Retinal pigment epithelial cell (primary cell): ENCODE data around the gene ABCC8.

Source experiments
- DNase-seq: peaks from one replicate; pipeline ENCODE4 v3.0.0-alpha.2; 2010; ENCODE audit warnings: low read depth
- H3K4me3 ChIP-seq: 2 replicates; pipeline ENCODE4 v1.5.1; 2011; ENCODE audit warnings: mild to moderate bottlenecking, low read length, control low read depth, moderate library complexity
- TF ChIP-seq, protein P1 (sequence below): conservative IDR thresholded peaks from 2 replicates; pipeline ENCODE4 v1.5.1; 2011; ENCODE audit warnings: low read depth, low read length, control low read depth, inconsistent platforms

ABCC8 gene

DNA sequence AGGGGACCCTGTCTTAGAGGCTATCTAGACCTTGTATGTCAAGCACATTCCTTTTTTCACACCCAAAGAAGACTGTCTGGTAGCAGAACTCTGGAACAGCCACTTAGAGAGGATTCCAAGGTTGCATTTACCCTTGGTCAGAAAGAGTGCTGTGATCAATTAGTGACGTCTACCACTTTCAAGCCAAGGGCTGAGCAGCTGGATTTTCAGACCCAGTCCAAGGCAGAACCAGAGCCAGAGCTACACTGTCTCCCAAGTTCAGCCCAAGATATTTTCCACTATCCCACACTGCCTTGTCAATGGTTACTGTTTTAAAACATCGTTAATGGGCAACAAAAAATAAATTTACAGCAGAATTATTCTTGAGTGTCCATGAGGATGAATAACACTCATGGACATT, 24.0 kb downstream of the ABCC8 start:
- TF ChIP-seq, protein P1, sequence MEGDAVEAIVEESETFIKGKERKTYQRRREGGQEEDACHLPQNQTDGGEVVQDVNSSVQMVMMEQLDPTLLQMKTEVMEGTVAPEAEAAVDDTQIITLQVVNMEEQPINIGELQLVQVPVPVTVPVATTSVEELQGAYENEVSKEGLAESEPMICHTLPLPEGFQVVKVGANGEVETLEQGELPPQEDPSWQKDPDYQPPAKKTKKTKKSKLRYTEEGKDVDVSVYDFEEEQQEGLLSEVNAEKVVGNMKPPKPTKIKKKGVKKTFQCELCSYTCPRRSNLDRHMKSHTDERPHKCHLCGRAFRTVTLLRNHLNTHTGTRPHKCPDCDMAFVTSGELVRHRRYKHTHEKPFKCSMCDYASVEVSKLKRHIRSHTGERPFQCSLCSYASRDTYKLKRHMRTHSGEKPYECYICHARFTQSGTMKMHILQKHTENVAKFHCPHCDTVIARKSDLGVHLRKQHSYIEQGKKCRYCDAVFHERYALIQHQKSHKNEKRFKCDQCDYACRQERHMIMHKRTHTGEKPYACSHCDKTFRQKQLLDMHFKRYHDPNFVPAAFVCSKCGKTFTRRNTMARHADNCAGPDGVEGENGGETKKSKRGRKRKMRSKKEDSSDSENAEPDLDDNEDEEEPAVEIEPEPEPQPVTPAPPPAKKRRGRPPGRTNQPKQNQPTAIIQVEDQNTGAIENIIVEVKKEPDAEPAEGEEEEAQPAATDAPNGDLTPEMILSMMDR, result no peak
- no peak for DNase-seq
- no peak overlapping the region for H3K4me3 ChIP-seq

DNA sequence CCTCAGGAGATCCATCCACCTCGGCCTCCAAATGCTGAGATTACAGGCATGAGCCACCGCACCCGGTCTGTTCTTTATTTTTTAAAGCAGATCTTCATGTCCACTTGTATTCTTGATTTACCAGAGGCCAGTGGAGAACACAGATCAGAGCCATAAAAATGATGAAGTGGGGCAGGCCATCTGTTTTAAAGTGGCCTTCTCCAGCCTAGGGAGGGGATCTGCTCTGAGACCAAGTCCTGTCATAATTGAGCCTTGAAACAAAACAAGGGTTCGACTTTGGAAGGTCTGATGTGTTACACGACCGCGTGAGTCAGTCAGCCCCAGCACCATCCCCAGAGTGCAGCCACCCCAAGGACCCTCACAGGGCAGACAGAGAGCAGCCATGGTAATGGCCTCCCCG, 27.5 kb downstream of the ABCC8 start:
- no peak for DNase-seq
- H3K4me3 ChIP-seq, result no peak overlapping the region
- TF ChIP-seq, protein P1, result no peak

DNA sequence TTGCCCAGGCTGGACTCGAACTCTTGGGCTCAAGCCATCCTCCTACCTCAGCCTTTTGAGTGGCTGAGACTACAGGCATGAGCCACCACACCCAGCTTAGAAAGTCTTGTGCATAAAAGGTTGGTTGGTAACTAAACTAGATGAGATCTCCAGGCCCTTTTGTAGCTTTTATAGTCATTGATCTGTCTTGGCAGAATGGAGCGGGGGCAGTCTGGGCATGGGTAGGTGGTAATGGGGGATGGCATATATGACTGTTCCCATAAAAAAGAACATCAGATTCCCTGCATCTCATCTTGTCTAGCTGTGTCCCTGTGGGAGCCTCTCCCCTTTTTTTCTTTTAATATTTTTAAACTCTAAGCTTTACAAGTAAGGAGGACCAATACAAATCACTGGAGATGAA, 30.2 kb downstream of the ABCC8 start:
- no peak overlapping the region for H3K4me3 ChIP-seq
- no peak for DNase-seq
- TF ChIP-seq, protein P1, result no peak

DNA sequence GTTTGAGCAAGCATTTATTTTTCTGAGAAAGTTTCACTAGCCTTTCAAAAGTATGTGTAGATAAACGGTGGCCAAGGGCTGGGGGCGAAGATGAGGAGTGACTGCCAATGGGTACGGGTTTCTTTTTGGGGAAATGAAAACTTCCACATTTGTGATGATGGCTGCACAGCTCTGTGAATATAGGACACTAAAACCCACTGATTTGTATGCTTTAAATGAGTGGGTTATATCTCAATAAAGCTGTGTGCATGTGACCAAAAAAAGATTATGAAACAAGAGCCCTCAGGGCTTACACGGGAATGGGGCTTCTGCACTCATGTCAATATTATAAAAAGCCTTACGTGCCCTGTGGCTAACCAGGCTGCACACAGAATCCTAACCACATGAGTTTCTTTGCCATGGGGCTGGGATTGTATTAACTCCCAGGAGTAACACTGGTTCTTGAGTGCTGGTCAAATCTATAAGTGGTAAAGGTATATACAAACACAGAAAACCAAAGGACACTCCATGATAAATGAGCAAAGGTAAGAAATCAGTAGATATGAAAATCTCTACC, 31.3 kb downstream of the ABCC8 start:
- no peak for DNase-seq
- no peak overlapping the region for H3K4me3 ChIP-seq
- TF ChIP-seq, protein P1, result no peak

DNA sequence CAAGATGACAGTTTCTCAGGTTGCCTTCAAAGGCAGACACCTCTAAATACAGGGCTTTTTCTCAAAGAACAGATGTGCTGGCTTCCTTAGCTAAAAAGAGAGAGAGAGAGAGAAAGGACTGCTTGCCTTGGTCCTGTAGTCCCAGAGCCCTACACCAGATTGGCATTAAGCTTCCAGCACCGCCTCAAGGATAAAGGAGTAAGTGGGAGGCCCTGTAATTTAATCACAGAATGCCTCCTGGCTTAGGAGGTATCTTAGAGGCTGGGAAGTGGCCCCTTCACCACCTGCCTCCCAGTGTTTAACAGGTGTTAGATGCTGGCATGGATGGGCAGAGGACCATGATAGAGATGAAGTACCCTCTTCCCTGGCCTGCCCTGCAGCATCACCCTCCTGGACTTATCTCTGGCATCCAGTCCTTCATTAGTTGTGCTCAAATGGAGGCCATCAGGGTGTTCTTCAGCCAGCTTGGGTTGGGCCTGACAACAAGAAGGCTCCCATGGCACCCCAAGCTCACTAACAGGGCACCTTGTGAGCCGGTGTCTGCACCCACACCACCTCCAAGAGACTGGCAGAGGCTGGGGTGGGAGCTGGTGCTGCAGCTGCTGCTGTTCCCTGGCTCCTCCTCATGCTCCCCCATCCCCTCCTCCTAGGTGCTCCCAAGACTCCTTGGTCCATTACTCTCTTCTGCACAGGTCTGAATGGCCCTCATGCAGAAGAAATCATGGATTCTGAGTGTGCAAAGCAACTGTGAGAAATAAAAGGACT, 32.5 kb downstream of the ABCC8 start:
- TF ChIP-seq, protein P1, result no peak
- DNase-seq, result no peak
- H3K4me3 ChIP-seq, result no peak overlapping the region

DNA sequence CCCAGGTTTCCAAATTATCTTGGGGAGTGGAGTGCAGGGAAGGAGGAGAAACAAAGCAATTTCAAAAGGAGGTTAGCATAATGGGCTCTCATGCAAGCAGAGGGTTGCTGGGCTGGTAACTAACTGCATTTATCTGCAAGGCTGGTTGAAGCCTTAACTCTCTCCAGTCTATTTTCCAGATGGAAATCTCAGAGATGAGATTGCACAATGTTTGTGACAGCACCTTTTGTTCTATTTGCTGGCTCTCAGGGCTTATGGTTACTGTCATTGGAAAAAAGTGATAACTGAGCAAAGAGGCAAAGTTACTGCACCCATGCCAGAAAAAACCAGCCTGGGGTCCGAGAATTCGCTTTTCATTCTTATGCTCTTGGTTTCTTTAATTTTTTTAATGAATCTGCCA, 33.2 kb downstream of the ABCC8 start:
- TF ChIP-seq, protein P1, result no peak

DNA sequence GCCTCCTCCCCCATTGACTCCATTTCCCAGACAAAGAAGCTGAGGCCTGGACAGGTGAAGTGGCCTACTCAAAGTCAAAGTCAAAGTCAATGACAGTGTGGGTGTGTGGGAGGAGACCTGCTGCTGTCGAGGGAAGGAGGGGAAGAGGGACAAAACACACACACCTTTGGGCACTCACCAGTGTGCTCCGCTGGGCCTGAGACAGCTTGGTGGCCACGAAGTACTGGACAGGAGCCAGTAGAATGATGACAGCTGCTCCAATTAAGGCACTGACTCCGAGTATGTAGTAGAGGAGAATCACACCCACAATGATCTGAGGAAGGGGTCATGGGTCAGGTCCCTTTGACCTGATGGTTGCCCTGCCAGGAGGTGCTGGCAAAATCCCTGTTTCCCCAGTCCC, 33.6 kb downstream of the ABCC8 start:
- no peak overlapping the region for H3K4me3 ChIP-seq
- DNase-seq, result no peak
- TF ChIP-seq, protein P1, result no peak

More for the DNA sequence above, 33.2 kb downstream of the ABCC8 start:
- no peak for DNase-seq
- no peak overlapping the region for H3K4me3 ChIP-seq
